Anterior cingulate cortex (tissue), 58 donors: Measurements from ENCODE around the gene PARD3.
A peak's percentile ranks its signal among the peaks of the same experiment; 100 is the strongest.

Experiments used
- DNase-seq, 58 donors: peaks; one replicate each; lab custom pipeline; 2025; lab: John Stamatoyannopoulos, UW

The PARD3 gene

DNA sequence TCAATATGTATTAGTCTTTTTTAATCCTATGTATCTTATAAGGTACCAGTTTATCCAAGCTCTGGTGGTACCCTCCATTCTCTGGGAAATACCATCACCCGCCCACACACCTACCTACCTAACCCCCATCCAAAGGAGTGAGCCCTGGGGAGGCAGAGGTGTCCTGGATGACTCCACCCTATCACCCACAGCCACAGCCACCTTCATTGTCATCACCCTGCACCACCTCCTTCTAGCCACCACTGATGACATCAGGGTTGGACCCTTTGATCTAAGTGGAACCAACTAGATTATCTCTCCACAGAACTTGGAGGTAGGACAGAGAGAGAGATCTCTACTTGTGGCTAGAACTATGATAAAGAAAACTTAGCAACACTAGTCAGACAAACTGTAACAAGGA is 259.4 kb downstream of the PARD3 start:
- DNase-seq = no peak

GRCh38 chr10:34553747-34554146 is 261.3 kb downstream of the PARD3 start:
- no peak for DNase-seq

GRCh38 chr10:34551295-34551694 is 263.8 kb downstream of the PARD3 start:
- no peak for DNase-seq

DNA sequence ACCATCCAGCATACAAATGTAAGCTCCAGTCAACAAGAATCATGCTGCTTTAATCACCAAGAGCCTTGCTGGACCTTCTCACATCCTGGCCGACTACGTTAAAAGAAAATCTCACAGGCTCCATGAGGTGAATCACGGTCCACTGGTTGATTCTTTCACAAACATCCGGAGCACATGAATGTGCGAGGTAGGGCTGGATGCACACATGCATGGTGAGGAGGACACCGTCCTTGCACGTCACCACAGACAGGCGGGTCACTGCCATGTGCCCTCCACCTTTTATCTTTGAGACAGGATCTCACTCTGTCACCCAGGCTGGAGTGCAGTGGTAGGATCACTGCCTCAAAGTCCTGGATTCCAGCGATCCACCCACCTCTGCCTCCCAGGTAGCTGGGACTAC is 265.1 kb downstream of the PARD3 start:
- DNase-seq = no peak

GRCh38 chr10:34549001-34549400 is 266.1 kb downstream of the PARD3 start:
- no peak for DNase-seq

GRCh38 chr10:34548466-34548865 is 266.6 kb downstream of the PARD3 start:
- DNase-seq = no peak

DNA sequence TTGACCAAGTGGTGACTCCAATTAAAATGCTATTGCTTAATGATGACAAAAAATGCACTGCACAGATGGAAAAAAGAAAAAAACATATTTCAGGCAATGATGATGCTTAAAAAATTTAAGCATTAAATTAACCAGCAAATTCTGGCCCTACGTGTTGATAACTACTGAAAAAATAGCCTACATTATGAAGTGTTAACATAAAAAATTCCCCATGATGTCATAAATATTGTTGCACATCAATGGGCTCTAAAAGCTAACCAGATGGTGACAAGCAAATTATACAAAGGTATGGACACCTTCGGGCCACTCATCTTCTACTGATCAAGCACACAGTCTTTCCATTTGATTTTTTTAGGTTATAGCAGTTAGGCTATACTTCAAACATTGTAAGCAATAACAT is 267.4 kb downstream of the PARD3 start:
- no peak for DNase-seq

DNA sequence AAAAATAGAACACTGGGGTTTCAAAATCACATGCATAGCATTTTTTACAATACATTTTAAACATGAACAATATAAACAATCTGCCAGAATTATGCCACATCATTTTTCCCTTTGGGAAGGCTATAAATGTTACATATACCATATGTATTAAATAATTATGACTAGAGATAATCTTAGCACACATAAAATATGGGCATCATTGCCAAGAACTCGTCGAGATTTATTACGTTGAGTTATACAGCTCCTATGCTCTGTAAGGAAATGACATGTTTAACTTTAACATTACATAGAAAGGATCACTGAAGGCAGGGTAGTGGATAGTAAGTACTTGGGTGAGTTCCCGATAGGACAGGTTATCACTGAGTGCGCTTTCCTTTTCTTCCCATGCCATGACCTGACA is 267.8 kb downstream of the PARD3 start:
- DNase-seq = no peak

- DNase-seq = no peak
These were observed 270.7 kb downstream of the PARD3 start for GRCh38 chr10:34544400-34544799.

DNA sequence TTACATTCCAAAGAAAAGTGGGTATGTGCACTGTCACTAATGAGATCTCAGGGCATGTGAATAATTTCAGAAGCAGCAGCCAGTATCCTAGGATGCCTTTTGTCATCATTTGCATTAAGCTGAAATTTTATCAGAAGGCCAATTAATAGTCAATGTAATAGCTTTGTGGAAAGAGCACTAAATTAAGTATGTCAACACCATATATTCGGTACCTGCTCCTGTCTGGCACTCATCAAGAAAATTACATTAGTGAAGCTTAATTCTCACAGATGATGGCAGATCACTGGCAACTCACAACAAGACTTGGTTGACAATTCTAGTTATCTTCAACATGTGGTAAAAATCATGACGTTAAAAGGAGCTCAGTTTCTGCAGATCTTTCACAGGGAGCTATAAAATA is 271.4 kb downstream of the PARD3 start:
- no peak for DNase-seq

DNA sequence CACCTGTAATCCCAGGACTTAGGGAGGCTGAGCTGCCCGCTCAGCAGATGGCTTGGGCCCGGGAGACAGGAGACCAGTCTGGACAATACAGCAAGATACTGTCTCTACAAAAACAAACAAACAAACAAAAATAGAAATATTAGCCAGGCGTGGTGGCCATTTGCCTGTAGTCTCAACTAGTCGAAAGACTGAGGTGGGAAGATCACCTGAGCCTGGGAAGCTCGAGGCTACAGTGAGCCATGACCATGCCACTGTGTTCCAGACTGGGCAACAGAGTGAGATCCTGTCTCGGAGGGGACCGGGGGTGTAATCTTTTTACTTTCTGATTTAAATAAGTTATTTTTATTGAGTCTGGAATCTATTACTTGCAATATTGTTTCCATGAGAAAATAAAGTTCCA is 274.6 kb downstream of the PARD3 start:
- no peak for DNase-seq

- no peak for DNase-seq
These were observed 275.4 kb downstream of the PARD3 start for GRCh38 chr10:34539533-34540315.

GRCh38 chr10:34538281-34538829 is 276.7 kb downstream of the PARD3 start:
- DNase-seq = peak in 4 of 58 donors; percentile 5 to 21 (median 10)

DNA sequence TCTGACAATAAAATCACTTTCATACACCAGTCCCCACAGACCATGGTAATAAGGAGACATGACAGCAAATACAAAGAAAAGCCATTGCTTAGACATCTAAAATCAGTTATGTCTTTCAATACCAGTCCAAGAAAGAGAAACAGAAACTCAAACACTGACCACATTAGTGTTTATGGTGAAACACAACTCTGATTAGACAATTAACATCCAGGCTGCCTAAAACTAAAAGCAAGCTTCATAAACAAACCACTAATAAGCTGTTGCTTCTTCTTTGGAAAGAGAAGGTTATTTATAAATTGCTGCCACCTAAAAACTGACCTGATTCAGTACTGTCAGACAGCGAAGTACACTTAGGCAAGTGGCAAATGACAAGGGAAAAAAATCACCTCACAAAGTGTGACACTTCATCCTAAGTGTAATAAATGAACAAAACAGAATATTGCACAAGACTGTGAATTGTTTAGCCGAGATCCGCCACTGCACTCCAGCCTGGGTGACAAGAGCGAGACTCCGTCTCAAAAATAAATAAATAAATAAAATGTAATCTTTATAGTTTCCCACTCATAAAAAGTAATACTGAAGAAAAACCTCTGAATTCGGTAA is 277.4 kb downstream of the PARD3 start:
- no peak for DNase-seq

- DNase-seq = no peak
These were observed 279.2 kb downstream of the PARD3 start for GRCh38 chr10:34535872-34536271.

- DNase-seq = no peak
These were observed 284.3 kb downstream of the PARD3 start for GRCh38 chr10:34530778-34531177.

GRCh38 chr10:34528320-34528719 is 286.8 kb downstream of the PARD3 start:
- DNase-seq = no peak

DNA sequence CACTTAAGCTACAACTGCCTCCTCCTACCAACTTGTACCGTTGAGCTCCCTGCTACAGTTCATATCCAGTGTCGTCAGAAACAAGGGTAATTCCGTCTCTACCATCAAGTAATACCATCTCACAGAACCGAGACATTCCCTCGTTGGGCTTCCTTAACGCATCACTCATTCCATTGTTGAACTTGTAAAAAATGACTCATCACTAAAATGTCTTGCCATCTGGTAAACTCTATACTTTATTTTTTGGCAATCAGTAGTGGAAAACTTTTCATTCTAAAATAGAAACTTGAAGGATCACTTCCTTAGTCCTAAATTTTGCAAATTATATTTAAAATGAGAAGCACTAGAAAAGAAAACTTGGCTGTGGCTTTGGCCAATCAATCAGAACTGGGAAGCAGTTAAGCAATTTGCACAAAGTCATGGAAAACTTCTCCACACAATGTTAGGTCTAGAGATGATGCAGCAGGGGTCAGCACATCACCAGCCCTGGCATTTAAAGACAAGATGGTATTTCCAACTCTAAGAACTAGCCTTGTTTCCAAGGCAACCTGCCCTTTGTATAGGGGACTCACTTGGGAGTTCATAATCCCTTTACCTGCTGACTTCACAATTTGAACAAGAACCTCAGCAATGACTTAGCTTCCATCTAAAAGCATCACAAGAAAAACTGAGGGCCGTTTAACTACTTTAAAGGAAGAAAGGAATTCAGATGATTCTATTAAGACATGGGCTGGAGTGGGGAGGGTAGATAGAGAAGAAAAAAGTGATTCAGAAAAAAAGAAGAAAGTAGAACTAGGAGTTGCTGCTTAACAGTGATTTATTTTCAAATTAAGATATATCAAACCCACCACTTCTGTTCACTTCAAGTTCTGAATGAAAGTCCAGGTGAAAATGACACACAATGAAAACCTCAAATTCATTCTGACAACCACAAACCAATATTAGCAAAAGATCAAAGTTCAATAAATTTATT is 288.1 kb downstream of the PARD3 start:
- DNase-seq = no peak

- DNase-seq = no peak
These were observed 288.9 kb downstream of the PARD3 start for GRCh38 chr10:34526186-34526585.

DNA sequence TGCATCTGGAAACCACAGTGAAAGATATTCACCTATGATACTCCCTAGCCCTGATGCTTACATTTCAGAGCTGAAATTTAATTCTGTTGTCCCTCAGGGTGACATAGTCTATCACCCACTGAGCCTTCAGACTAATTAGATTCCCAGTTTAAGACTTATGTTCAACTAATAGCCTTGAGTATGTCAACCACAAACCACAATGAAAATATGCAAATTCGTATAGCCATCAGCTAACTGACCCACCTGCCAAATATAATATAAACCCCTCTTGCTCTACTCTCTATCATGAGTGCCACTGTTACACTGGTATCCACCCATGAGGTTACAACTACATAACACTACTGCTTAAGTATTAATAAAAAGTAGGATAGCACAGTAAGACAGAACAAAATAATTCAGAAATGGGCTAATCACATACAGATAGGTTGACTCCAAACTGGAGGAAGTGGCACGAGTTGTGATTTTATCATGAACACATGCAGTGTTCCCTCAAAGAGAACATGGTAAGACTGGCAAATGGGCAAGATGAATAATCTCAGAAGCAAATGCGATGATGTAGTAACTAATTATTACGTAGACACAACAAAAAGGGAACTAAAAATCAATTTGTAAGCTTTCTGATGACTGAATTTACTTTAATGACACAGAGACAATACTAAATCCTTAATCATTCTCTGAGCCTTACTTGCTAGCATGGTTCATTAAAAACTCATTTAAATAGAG is 290.6 kb downstream of the PARD3 start:
- DNase-seq = no peak
